Cardiac muscle cell (in vitro differentiated cells and primary cell): ENCODE results near the gene ZNF319. TPM values are rescaled to one million over a fixed set of nuclear protein-coding genes. Genes with fewer than 3 reads are reported as not detected.

Source experiments
- DNase-seq, 2 donors: peaks; one replicate each; pipeline versions ENCODE4 v3.0.0 to v3.0.0-alpha.2; 2010 to 2017; ENCODE audit warnings: low read depth in 1 of 2, low spot score in 1 of 2
- H3K27ac ChIP-seq: fragments of 200-600 bp; sonication (generic); 2 replicates; pipeline ENCODE4 v1.5.1; 2016
- H3K27me3 ChIP-seq: fragments of 200-600 bp; sonication (generic); 2 replicates; pipeline ENCODE4 v1.6.0; 2016; ENCODE audit warnings: control low read depth
- H3K36me3 ChIP-seq: fragments of 200-600 bp; sonication (generic); 2 replicates; pipeline ENCODE4 v1.5.1; 2016; ENCODE audit warnings: control low read depth
- H3K4me1 ChIP-seq: fragments of 200-600 bp; sonication (generic); 2 replicates; pipeline ENCODE4 v1.8.1; 2017; ENCODE audit warnings: low read depth, mild to moderate bottlenecking, mixed run types
- H3K4me3 ChIP-seq: fragments of 200-600 bp; sonication (generic); 2 replicates; pipeline ENCODE4 v1.5.1; 2016; ENCODE audit warnings: mild to moderate bottlenecking
- H3K9me3 ChIP-seq: fragments of 200-600 bp; sonication (generic); 2 replicates; pipeline ENCODE4 v1.5.1; 2017; ENCODE audit warnings: low read depth, mild to moderate bottlenecking, control low read depth
- polyA plus RNA-seq: library from polyadenylated mRNA; unstranded; fragments of >200 nt; fragmentation: Nextera tagmentation; extraction: Ambion mirVana; gene quantifications from 2 replicates; pipeline ENCODE4 v1.2.1, GENCODE V29; 2016
- total RNA-seq: library from RNA; depleted of rRNA; stranded (reverse); fragments of >200 nt; gene quantifications from 2 replicates; pipeline ENCODE4 v1.2.3, GENCODE V29; 2016
- TF ChIP-seq, protein P1 (sequence below): IDR thresholded peaks from 2 replicates; pipeline ENCODE4 v1.5.1; 2012; ENCODE audit warnings: low read depth, mild to moderate bottlenecking, low read length

The ZNF319 gene
- total and polyA plus RNA-seq, 2 experiments from 2014 or later, result 12.3 to 12.4 TPM

DNA sequence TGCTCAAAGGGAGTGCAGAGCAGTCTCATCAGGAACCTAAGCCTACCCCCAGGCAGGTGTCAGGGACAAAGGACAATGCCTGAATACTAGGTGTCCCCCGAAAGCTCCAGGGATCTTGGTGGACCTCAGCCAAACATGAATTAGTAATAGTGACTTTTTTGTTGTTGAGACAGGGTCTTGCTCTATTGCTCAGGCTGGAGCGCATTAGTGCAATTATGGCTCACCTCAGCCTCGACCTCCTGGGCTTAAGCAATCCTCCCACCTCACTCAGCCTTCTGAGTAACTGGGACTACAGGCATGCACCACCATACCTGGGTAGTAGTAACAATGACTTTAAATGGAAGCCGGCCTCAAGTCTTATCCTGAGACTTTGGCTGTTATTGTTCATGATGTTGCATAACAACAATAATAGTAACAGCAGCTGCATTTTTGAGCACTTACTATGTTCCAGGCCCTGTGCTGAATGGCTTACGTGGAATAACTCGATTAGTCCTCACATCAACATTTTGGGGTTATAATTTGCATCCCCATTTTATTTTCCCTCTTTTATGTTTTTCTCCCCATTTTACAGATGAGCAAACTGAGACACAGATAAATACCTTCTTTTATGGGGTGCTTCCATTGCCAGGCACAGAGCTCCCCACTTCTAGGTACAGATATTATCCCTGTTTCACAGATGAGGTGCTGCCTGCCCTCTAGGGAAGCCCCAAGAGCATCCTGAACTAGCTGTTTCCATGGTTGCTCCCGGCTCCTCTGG lies 49.1 kb downstream of the ZNF319 start:
- TF ChIP-seq, protein P1, sequence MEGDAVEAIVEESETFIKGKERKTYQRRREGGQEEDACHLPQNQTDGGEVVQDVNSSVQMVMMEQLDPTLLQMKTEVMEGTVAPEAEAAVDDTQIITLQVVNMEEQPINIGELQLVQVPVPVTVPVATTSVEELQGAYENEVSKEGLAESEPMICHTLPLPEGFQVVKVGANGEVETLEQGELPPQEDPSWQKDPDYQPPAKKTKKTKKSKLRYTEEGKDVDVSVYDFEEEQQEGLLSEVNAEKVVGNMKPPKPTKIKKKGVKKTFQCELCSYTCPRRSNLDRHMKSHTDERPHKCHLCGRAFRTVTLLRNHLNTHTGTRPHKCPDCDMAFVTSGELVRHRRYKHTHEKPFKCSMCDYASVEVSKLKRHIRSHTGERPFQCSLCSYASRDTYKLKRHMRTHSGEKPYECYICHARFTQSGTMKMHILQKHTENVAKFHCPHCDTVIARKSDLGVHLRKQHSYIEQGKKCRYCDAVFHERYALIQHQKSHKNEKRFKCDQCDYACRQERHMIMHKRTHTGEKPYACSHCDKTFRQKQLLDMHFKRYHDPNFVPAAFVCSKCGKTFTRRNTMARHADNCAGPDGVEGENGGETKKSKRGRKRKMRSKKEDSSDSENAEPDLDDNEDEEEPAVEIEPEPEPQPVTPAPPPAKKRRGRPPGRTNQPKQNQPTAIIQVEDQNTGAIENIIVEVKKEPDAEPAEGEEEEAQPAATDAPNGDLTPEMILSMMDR, result no peak
- no peak for DNase-seq
- Histone ChIP-seq H3K4me3 (no peak overlapping the region), H3K36me3 (no peaks in the 10 kb centered on the region), H3K27ac (no peak overlapping the region), H3K4me1 (no peaks in the 10 kb centered on the region), H3K9me3 (no peaks in the 10 kb centered on the region), H3K27me3 (no peaks in the 10 kb centered on the region)

GRCh38 chr16:57950382-57950781 lies 50.1 kb downstream of the ZNF319 start:
- TF ChIP-seq, protein P1, result no peak
- Histone ChIP-seq H3K9me3 (no peaks in the 10 kb centered on the region), H3K4me3 (no peak overlapping the region), H3K4me1 (peaks cover 1% of the 10 kb centered on the region), H3K36me3 (no peaks in the 10 kb centered on the region), H3K27me3 (no peaks in the 10 kb centered on the region), H3K27ac (no peak overlapping the region)
- DNase-seq, result no peak

GRCh38 chr16:57949595-57950238 lies 50.8 kb downstream of the ZNF319 start:
- H3K4me3 ChIP-seq, result no peak overlapping the region
- peaks cover 4% of the 10 kb centered on the region for H3K4me1 ChIP-seq
- no peaks in the 10 kb centered on the region for H3K36me3 ChIP-seq
- H3K27ac ChIP-seq, result no peak overlapping the region
- no peak for DNase-seq
- TF ChIP-seq, protein P1, result no peak
- no peaks in the 10 kb centered on the region for H3K9me3 ChIP-seq
- no peaks in the 10 kb centered on the region for H3K27me3 ChIP-seq

DNA sequence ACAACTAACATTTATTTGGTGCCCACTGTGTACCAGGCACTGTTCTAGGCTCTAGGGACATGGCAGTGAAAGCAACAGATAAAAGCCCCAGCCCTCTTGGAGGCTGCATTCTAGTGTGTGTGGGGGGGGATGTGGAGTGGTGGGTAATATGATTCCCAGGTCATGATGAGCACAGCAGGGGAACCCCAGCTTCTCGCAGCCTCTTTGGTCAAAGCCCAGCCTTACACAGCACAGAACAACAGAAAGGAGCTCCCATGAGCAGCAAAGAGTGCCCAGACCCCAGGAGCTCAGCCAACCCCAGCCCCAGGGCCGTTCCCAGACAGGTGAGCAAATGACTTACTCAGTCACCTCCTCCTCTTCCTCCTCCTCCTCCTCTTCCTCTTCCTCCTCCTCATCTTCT lies 51.5 kb downstream of the ZNF319 start:
- peaks cover 4% of the 10 kb centered on the region for H3K4me1 ChIP-seq
- TF ChIP-seq, protein P1, result no peak
- H3K27me3 ChIP-seq, result no peaks in the 10 kb centered on the region
- no peak overlapping the region for H3K27ac ChIP-seq
- no peaks in the 10 kb centered on the region for H3K36me3 ChIP-seq
- DNase-seq, result no peak
- H3K9me3 ChIP-seq, result no peaks in the 10 kb centered on the region
- H3K4me3 ChIP-seq, result no peak overlapping the region

- peaks cover 4% of the 10 kb centered on the region for H3K4me1 ChIP-seq
- DNase-seq, result no peak
- no peaks in the 10 kb centered on the region for H3K27me3 ChIP-seq
- H3K36me3 ChIP-seq, result no peaks in the 10 kb centered on the region
- H3K27ac ChIP-seq, result no peak overlapping the region
- H3K9me3 ChIP-seq, result no peaks in the 10 kb centered on the region
- H3K4me3 ChIP-seq, result no peak overlapping the region
- TF ChIP-seq, protein P1, result no peak
These were observed 52.4 kb downstream of the ZNF319 start for GRCh38 chr16:57948027-57948426.
